HepG2 (cell line): Measurements from ENCODE around the gene FBXO4. TPM values are rescaled to one million over a fixed set of nuclear protein-coding genes. Genes with fewer than 3 reads are reported as not detected.

ENCODE experiments used
- EP300 ChIP-seq, 3 experiments: sonication (generic) in 1 of 3; formaldehyde crosslinking in 1 of 3; IDR thresholded peaks; 2 replicates each; pipeline versions ENCODE4 v1.5.1 to v1.6.1; 2011 to 2020; ENCODE audit warnings: low read depth in 2 of 3, low read length in 2 of 3, borderline replicate concordance in 1 of 3, improper control_type of control experiment in 1 of 3, mild to moderate bottlenecking in 1 of 3, missing genetic modification reagents in 1 of 3, moderate library complexity in 1 of 3
- HNF4G ChIP-seq, 2 experiments: sonication (generic) in 1 of 2; formaldehyde crosslinking in 1 of 2; IDR thresholded peaks; 2 replicates each; pipeline versions ENCODE4 v1.4.0 to v1.6.1; 2011 to 2020; ENCODE audit warnings: borderline replicate concordance in 2 of 2, low read depth in 2 of 2, mild to moderate bottlenecking in 2 of 2, low read length in 1 of 2, missing genetic modification reagents in 1 of 2, moderate library complexity in 1 of 2
- IRX3 ChIP-seq: sonication (generic); formaldehyde crosslinking; IDR thresholded peaks from 2 replicates; pipeline ENCODE4 v1.8.1; 2023; ENCODE audit warnings: mild to moderate bottlenecking, low read depth, missing genetic modification reagents, borderline replicate concordance
- ISX ChIP-seq: sonication (generic); formaldehyde crosslinking; conservative IDR thresholded peaks from 2 replicates; pipeline ENCODE4 v1.5.0; 2020; ENCODE audit warnings: missing genetic modification reagents
- KDM6A ChIP-seq: IDR thresholded peaks from 2 replicates; pipeline ENCODE4 v1.6.1; 2016; ENCODE audit warnings: low read depth
- NFIB ChIP-seq: sonication (generic); formaldehyde crosslinking; IDR thresholded peaks from 2 replicates; pipeline ENCODE4 v1.9.0; 2021; ENCODE audit warnings: missing genetic modification reagents, mild to moderate bottlenecking, borderline replicate concordance
- PITX1 ChIP-seq: sonication (generic); formaldehyde crosslinking; IDR thresholded peaks from 2 replicates; pipeline ENCODE4 v1.5.1; 2020; ENCODE audit warnings: mild to moderate bottlenecking, missing genetic modification reagents
- TEAD3 ChIP-seq: optimal IDR thresholded peaks from 2 replicates; pipeline ENCODE3; 2016; ENCODE audit warnings: borderline replicate concordance
- TOPORS ChIP-seq: sonication (generic); formaldehyde crosslinking; IDR thresholded peaks from 2 replicates; pipeline ENCODE4 v1.8.0; 2023; ENCODE audit warnings: mild to moderate bottlenecking, missing genetic modification reagents
- ZNF468 ChIP-seq: sonication (generic); formaldehyde crosslinking; IDR thresholded peaks from 2 replicates; pipeline ENCODE4 v1.8.0; 2022; ENCODE audit warnings: mild to moderate bottlenecking, moderate library complexity, missing genetic modification reagents
- ZNF563 ChIP-seq: sonication (generic); formaldehyde crosslinking; IDR thresholded peaks from 2 replicates; pipeline ENCODE4 v1.8.0; 2022; ENCODE audit warnings: mild to moderate bottlenecking, moderate library complexity, missing genetic modification reagents
- ZNF891 ChIP-seq: sonication (generic); formaldehyde crosslinking; IDR thresholded peaks from 2 replicates; pipeline ENCODE4 v1.5.0; 2020; ENCODE audit warnings: mild to moderate bottlenecking, missing genetic modification reagents
- polyA plus RNA-seq, 8 experiments: library from polyadenylated mRNA; depleted of rRNA in 3 of 8; stranded (reverse) in 7 of 8; unstranded in 1 of 8; fragments of >200 nt; fragmentation: Illumina TruSeq in 4 of 8; extraction: Trizol in 4 of 8; gene quantifications; 2 replicates each; pipeline versions ENCODE4 v1.2.1 to v1.2.3, GENCODE V29; 2011 to 2016; ENCODE audit warnings: low read depth in 4 of 8, missing spikeins in 1 of 8, mixed read lengths in 1 of 8; ENCODE audit not compliant: insufficient read depth in 1 of 8
- total RNA-seq, 5 experiments: library from RNA; depleted of rRNA; stranded (reverse); fragments of >200 nt; fragmentation: Illumina TruSeq; extraction: Trizol; gene quantifications; 2 replicates each; pipeline ENCODE4 v1.2.3, GENCODE V29; 2016; ENCODE audit warnings: low read depth in 1 of 5
- TF ChIP-seq, protein P1 (sequence below): sonication (generic); formaldehyde crosslinking; IDR thresholded peaks from 2 replicates; pipeline ENCODE4 v1.5.0; 2020; ENCODE audit warnings: missing genetic modification reagents
- TF ChIP-seq, protein P2 (sequence below): sonication (generic); formaldehyde crosslinking; IDR thresholded peaks from 2 replicates; pipeline ENCODE4 v1.5.0; 2020; ENCODE audit warnings: mild to moderate bottlenecking, low read depth, missing genetic modification reagents, borderline replicate concordance
- TF ChIP-seq, protein P3 (sequence below): sonication (generic); formaldehyde crosslinking; IDR thresholded peaks from 2 replicates; pipeline ENCODE4 v1.4.0; 2020; ENCODE audit warnings: missing genetic modification reagents, borderline replicate concordance
- TF ChIP-seq, protein P4 (sequence below): sonication (generic); formaldehyde crosslinking; IDR thresholded peaks from 2 replicates; pipeline ENCODE4 v1.8.0; 2022; ENCODE audit warnings: missing genetic modification reagents, mild to moderate bottlenecking, inconsistent platforms, borderline replicate concordance
- TF ChIP-seq, protein P5 (sequence below): sonication (generic); formaldehyde crosslinking; IDR thresholded peaks from 2 replicates; pipeline ENCODE4 v1.5.1; 2020; ENCODE audit warnings: mild to moderate bottlenecking, missing genetic modification reagents

The FBXO4 gene
- total and polyA plus RNA-seq, 2 of the 13 experiments (the other 11 are each of a cell fraction or from before 2014, with no cell fraction given) = 5.2 to 16.4 TPM

DNA sequence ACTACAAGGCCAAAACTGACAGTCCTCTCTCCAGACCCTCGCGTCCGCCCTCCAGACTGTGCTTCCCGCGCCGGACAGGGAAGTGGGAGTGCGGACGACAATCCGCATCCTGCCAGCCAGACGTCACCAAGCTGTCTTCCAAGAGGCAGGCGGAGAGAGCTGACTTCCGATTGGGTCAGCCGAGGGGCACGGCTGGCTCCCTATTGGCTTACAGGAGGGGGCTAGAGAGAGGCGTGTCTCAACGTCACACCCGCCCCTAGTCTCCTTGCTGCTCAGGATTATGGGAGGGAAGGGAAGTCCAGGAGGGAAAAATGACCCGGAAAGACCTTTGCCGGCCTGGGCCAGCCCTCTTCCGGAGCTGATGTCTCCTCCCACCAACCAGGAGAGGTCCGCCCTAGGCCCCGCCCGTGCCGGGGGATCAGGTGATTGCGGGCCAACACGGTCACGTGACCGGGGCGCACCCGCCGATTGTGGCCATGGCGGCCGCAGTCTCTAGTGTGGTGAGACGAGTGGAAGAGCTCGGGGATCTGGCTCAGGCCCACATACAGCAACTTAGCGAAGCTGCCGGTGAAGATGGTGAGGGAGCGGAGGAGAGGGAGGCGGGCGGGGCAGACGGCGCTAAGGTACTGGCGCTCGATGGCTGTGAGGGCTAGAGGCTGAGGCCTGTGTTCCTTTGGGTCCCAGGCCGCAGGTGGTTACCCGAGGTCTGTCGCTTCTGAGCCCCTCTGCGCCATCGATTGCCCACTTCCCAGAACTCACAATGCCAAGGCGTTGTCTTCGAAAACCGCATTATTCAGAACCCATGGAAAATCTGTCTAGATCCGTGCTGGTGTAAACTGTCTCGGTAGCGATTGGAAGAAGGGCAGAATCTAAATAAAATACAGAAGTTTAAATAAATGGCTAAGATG, 20.9 kb upstream of the FBXO4 start, which contains the start of gene RIMOC1 (continued):
- TF ChIP-seq, protein P1, sequence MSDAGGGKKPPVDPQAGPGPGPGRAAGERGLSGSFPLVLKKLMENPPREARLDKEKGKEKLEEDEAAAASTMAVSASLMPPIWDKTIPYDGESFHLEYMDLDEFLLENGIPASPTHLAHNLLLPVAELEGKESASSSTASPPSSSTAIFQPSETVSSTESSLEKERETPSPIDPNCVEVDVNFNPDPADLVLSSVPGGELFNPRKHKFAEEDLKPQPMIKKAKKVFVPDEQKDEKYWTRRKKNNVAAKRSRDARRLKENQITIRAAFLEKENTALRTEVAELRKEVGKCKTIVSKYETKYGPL = peak; percentile 41; the same call in 1 of the 2 replicates
- TF ChIP-seq, protein P2, sequence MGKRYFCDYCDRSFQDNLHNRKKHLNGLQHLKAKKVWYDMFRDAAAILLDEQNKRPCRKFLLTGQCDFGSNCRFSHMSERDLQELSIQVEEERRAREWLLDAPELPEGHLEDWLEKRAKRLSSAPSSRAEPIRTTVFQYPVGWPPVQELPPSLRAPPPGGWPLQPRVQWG (CRISPR knock-in tag) = no peak
- TF ChIP-seq NFIB (CRISPR knock-in tag) (no peak), ZNF563 (CRISPR knock-in tag) (peak; percentile 75; the same call in 1 of the 2 replicates), TEAD3 (CRISPR knock-in tag) (peak; percentile 45), TOPORS (CRISPR knock-in tag) (no peak), ZNF468 (CRISPR knock-in tag) (no peak), ZNF891 (CRISPR knock-in tag) (peak; percentile 98), HNF4G (IDR thresholded peaks at IDR 0.05; ENCODE audit: borderline replicate concordance, low read depth, low read length) (no peak), HNF4G (CRISPR knock-in tag; IDR thresholded peaks at IDR 0.05; ENCODE audit: borderline replicate concordance, low read depth) (peak; percentile 49; the same call in 1 of the 2 replicates), EP300 (IDR thresholded peaks at IDR 0.05; ENCODE audit: low read depth in 2 of 2, low read length in 2 of 2) (no peak), EP300 (CRISPR knock-in tag; IDR thresholded peaks at IDR 0.05; ENCODE audit: borderline replicate concordance) (peak; percentile 19; the same call in 1 of the 2 replicates), ISX (peak; percentile 81; the same call in 1 of the 2 replicates), KDM6A (CRISPR knock-in tag) (peak; percentile 18; the same call in 1 of the 2 replicates), IRX3 (no peak), PITX1 (CRISPR knock-in tag) (peak; percentile 66; the same call in 1 of the 2 replicates)
- TF ChIP-seq, protein P3, sequence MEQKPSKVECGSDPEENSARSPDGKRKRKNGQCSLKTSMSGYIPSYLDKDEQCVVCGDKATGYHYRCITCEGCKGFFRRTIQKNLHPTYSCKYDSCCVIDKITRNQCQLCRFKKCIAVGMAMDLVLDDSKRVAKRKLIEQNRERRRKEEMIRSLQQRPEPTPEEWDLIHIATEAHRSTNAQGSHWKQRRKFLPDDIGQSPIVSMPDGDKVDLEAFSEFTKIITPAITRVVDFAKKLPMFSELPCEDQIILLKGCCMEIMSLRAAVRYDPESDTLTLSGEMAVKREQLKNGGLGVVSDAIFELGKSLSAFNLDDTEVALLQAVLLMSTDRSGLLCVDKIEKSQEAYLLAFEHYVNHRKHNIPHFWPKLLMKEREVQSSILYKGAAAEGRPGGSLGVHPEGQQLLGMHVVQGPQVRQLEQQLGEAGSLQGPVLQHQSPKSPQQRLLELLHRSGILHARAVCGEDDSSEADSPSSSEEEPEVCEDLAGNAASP (CRISPR knock-in tag) = peak; percentile 88; the same call in 1 of the 2 replicates
- TF ChIP-seq, protein P4, sequence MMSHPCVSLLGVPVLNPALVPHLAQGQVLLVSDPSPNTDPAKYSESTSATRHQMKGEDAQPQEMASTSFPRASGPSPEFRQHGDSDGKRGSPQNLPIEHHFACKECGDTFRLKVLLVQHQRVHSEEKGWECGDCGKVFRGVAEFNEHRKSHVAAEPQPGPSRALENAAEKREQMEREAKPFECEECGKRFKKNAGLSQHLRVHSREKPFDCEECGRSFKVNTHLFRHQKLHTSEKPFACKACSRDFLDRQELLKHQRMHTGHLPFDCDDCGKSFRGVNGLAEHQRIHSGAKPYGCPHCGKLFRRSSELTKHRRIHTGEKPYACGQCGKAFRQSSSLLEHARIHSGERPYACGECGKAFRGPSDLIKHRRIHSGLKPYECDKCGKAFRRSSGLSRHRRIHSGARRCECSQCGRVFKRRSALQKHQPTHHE (CRISPR knock-in tag) = 0 out of 2 replicates have a peak, but pooled peaks have one; percentile 80
- TF ChIP-seq, protein P5, sequence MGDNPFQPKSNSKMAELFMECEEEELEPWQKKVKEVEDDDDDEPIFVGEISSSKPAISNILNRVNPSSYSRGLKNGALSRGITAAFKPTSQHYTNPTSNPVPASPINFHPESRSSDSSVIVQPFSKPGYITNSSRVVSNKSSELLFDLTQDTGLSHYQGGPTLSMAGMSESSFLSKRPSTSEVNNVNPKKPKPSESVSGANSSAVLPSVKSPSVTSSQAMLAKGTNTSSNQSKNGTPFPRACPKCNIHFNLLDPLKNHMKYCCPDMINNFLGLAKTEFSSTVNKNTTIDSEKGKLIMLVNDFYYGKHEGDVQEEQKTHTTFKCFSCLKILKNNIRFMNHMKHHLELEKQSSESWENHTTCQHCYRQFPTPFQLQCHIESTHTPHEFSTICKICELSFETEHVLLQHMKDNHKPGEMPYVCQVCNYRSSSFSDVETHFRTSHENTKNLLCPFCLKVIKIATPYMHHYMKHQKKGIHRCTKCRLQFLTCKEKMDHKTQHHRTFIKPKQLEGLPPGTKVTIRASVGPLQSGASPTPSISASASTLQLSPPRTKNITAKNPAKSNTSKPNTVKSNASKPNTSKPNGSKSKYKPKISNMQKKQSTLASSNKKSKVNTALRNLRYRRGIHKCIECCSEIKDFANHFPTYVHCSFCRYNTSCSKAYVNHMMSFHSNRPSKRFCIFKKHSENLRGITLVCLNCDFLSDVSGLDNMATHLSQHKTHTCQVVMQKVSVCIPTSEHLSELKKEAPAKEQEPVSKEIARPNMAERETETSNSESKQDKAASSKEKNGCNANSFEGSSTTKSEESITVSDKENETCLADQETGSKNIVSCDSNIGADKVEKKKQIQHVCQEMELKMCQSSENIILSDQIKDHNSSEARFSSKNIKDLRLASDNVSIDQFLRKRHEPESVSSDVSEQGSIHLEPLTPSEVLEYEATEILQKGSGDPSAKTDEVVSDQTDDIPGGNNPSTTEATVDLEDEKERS (CRISPR knock-in tag) = peak; percentile 73; the same call in 1 of the 2 replicates
